ENCODE results near the gene HP. TPM values are rescaled to one million over a fixed set of nuclear protein-coding genes. Genes with fewer than 3 reads are reported as not detected.

The HP gene
- total RNA-seq, 1 donor from 2014 or later, result not detected

DNA sequence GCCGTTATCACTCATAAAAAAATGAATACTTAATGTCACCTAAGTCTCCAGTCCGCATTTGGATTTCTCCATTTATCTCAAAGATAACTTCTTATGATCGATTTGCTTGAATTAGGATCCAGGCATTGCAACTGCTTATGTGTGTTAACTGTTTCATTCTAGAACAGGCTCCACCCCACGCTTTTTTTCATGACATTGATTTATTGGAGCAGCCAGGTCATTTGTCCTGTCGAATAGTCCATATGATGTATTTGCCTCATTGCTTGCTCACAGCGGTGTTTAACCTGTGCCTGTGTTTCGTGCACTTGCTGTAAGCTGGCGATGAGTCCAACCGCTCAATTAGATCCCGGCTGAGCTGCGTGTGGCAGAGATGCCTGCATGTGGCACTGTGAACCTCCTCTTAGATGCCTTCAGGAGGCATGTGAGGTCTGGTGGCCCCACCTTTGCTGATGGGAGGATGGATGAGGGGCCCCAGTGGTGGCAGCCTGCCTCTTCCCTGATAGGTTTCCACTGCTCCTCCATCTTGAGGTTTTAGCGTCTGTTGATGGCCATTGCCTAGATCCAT is 55.7 kb downstream of the HP start:
- TF ChIP-seq, protein P1, sequence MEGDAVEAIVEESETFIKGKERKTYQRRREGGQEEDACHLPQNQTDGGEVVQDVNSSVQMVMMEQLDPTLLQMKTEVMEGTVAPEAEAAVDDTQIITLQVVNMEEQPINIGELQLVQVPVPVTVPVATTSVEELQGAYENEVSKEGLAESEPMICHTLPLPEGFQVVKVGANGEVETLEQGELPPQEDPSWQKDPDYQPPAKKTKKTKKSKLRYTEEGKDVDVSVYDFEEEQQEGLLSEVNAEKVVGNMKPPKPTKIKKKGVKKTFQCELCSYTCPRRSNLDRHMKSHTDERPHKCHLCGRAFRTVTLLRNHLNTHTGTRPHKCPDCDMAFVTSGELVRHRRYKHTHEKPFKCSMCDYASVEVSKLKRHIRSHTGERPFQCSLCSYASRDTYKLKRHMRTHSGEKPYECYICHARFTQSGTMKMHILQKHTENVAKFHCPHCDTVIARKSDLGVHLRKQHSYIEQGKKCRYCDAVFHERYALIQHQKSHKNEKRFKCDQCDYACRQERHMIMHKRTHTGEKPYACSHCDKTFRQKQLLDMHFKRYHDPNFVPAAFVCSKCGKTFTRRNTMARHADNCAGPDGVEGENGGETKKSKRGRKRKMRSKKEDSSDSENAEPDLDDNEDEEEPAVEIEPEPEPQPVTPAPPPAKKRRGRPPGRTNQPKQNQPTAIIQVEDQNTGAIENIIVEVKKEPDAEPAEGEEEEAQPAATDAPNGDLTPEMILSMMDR (conservative IDR thresholded peaks at IDR 0.05), result no peak
- DNase-seq (ENCODE audit: low read depth, low spot score), result no peak
- H3K9me3 Mint-ChIP-seq, result no peaks in the 10 kb centered on the region
- no peak overlapping the region for H3K4me3 Mint-ChIP-seq
- H3K4me1 Mint-ChIP-seq, result no peaks in the 10 kb centered on the region
- H3K36me3 Mint-ChIP-seq (ENCODE audit: low read depth), result peaks cover 20% of the 10 kb centered on the region
- H3K27me3 Mint-ChIP-seq (ENCODE audit: low read depth), result no peaks in the 10 kb centered on the region
- no peak overlapping the region for H3K27ac Mint-ChIP-seq (ENCODE audit: unreplicated experiment)

Other genes starting within 250 kb of the HP start
- gene AP1G1, start 245.7 kb upstream of the HP start, total RNA-seq, result 95.9 and 98.6 TPM in 2 replicates
- 27.4 and 28.4 TPM in 2 replicates for gene ATXN1L, start 208.5 kb upstream of the HP start, total RNA-seq
- gene ZNF821, start 170.3 kb upstream of the HP start, total RNA-seq, result 28.8 and 30.2 TPM in 2 replicates
- gene IST1, start 159.0 kb upstream of the HP start, total RNA-seq, result 216 and 242 TPM in 2 replicates
- not detected in 2 replicates for gene PKD1L3, start 54.1 kb upstream of the HP start, total RNA-seq
- 16.1 and 16.8 TPM in 2 replicates for gene DHODH, start 45.8 kb upstream of the HP start, total RNA-seq
- gene HPR, start 8.7 kb downstream of the HP start, total RNA-seq, result not detected in 2 replicates
- 11.8 and 13.5 TPM in 2 replicates for gene TXNL4B, start 39.1 kb downstream of the HP start, total RNA-seq
- 84.0 and 86.0 TPM in 2 replicates for gene DHX38, start 39.3 kb downstream of the HP start, total RNA-seq
- 4.0 and 5.2 TPM in 2 replicates for gene PMFBP1, start 117.7 kb downstream of the HP start, total RNA-seq

Measured in neural crest cell (in vitro differentiated cells).